Right atrium auricular region (tissue), 2 donors: ENCODE measurements around the gene RETSAT. TPM values are rescaled to one million over a fixed set of nuclear protein-coding genes. Genes with fewer than 3 reads are reported as not detected.
"Not testable (repeated sequence)": the region's sequence is repeated elsewhere in the genome, so short reads cannot be mapped to it uniquely, and the experiment has no call there.

Experiments used
- DNase-seq: peaks from one replicate; pipeline ENCODE4 v3.0.0-alpha.2; 2019; ENCODE audit warnings: low spot score
- H3K27ac ChIP-seq, 2 donors: fragments of 200-600 bp; sonication (generic); 1 replicate in 1 of 2; 2 replicates in 1 of 2; pipeline ENCODE4 v1.5.1; 2016 to 2019
- H3K27me3 ChIP-seq, 2 donors: fragments of 200-600 bp; sonication (generic); one replicate each; pipeline versions ENCODE4 v1.5.1 to v1.6.0; 2017 to 2019
- H3K36me3 ChIP-seq: fragments of 200-600 bp; sonication (generic); one replicate; pipeline ENCODE4 v1.5.1; 2016
- H3K4me1 ChIP-seq, 2 donors: fragments of 200-600 bp; sonication (generic); one replicate each; pipeline versions ENCODE4 v1.5.1 to v1.6.0; 2017 to 2019
- H3K4me3 ChIP-seq, 2 donors: fragments of 200-600 bp; sonication (generic); 1 replicate in 1 of 2; 2 replicates in 1 of 2; pipeline ENCODE4 v1.5.1; 2017 to 2019; ENCODE audit warnings: mild to moderate bottlenecking in 1 of 2, moderate library complexity in 1 of 2
- H3K9me3 ChIP-seq, 2 donors: fragments of 200-600 bp; sonication (generic); one replicate each; pipeline ENCODE4 v1.5.1; 2019
- total RNA-seq, 2 donors: library from RNA; depleted of rRNA; stranded (reverse); fragments of >200 nt; gene quantifications; one replicate each; pipeline ENCODE4 v1.1.0, GENCODE V29; 2016
- TF ChIP-seq, protein P1 (sequence below), 2 donors: fragments of 200-600 bp; sonication (generic); IDR thresholded peaks; one replicate each; pipeline ENCODE4 v1.5.1; 2019; ENCODE audit warnings: antibody characterized with exemption in 2 of 2

RETSAT gene
- total RNA-seq, 2 donors from 2014 or later, result 34.2 to 40.8 TPM

DNA sequence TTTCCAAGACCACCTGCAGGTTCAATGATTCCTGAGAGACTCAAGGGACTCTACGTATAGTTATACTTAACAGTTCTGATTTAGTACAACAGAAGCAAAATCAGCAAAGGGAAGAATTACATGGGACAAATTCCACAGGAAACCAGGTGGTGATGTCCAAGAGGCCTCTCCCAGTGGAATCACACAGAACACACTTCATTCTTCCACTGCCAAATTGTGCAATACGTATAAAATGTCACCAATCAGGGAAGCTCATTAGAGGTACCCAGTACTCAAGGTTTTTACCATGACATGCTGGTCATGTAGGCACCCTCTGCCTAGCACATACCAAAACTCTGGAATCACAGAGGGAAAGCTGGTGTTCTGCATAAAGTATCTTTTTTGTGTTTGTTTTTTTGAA, 33.4 kb upstream of the RETSAT start:
- H3K27me3 ChIP-seq, result no peaks in the 10 kb centered on the region
- TF ChIP-seq, protein P1, sequence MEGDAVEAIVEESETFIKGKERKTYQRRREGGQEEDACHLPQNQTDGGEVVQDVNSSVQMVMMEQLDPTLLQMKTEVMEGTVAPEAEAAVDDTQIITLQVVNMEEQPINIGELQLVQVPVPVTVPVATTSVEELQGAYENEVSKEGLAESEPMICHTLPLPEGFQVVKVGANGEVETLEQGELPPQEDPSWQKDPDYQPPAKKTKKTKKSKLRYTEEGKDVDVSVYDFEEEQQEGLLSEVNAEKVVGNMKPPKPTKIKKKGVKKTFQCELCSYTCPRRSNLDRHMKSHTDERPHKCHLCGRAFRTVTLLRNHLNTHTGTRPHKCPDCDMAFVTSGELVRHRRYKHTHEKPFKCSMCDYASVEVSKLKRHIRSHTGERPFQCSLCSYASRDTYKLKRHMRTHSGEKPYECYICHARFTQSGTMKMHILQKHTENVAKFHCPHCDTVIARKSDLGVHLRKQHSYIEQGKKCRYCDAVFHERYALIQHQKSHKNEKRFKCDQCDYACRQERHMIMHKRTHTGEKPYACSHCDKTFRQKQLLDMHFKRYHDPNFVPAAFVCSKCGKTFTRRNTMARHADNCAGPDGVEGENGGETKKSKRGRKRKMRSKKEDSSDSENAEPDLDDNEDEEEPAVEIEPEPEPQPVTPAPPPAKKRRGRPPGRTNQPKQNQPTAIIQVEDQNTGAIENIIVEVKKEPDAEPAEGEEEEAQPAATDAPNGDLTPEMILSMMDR (IDR thresholded peaks at IDR 0.05), result no peak
- DNase-seq, result no peak
- H3K36me3 ChIP-seq, result peaks cover 18% of the 10 kb centered on the region
- H3K9me3 ChIP-seq, result no peaks in the 10 kb centered on the region
- no peak overlapping the region for H3K27ac ChIP-seq
- H3K4me3 ChIP-seq, result no peak overlapping the region
- H3K4me1 ChIP-seq, result no peaks in the 10 kb centered on the region

DNA sequence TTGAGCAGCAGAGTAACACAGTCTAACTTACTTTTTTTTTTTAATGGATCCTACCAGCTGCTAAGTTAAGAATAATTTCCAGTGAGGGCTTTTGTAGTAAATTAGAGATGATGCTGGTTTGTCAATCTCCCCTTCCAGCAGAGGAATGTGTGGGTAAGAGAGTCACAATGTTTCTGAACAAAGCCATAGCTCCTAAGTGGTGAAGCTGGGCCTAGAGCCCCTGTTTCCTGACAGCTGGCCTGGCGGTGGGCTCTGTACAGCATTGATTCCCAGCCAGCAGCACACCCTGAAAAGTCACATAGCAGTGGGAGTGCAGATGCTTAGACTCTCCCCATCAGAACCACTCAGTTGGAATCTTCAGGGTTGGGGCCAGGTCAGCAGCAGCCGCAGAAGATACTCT, 31.4 kb upstream of the RETSAT start:
- DNase-seq, result no peak
- Histone ChIP-seq H3K4me3 (no peak overlapping the region), H3K4me1 (no peaks in the 10 kb centered on the region), H3K36me3 (peaks cover 13% of the 10 kb centered on the region), H3K9me3 (no peaks in the 10 kb centered on the region), H3K27me3 (no peaks in the 10 kb centered on the region), H3K27ac (no peak overlapping the region)
- TF ChIP-seq, protein P1 (IDR thresholded peaks at IDR 0.05), result no peak

DNA sequence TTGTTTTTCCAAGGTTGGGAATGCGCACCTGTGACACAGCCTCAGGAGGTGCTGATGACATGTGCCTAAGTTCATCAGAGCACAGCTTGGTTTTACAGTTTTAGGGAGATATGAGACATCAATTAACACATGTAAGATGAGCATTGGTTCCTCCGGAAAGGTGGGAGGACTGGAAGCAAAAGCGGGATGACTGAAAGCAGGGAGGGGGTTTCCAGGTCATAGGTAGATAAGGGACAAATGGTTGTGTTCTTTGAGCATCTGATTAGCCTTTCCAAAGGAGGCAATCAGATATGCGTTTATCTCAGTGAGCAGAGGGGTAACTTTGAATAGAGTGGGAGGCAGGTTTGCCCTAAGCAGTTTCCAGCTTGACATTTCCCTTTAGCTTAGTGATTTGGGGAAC, 29.5 kb upstream of the RETSAT start:
- no peak overlapping the region for H3K4me3 ChIP-seq
- H3K9me3 ChIP-seq, result no peaks in the 10 kb centered on the region
- no peak overlapping the region for H3K27ac ChIP-seq
- no peak for DNase-seq
- H3K4me1 ChIP-seq, result no peaks in the 10 kb centered on the region
- TF ChIP-seq, protein P1 (IDR thresholded peaks at IDR 0.05), result no peak
- peaks cover 6% of the 10 kb centered on the region for H3K36me3 ChIP-seq
- H3K27me3 ChIP-seq, result no peaks in the 10 kb centered on the region

DNA sequence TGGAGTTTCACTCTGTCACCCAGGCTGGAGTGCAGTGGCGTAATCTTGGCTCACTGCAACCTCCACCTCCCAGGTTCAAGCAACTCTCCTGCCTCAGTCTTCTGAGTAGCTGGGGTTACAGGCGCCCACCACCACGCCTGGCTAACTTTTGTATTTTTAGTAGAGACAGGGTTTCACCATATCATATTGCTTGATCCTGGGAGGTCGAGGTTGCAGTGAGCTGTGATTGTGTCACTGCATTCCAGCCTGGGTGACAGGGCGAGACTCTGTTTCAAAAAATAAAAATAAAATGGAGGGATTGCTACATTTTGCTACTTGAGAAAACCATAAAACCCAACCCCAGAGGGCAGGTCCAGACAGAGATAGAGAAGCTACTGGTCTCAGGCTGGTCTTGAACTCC, 28.8 kb upstream of the RETSAT start:
- H3K36me3 ChIP-seq, H3K9me3 ChIP-seq, H3K4me1 ChIP-seq, H3K27ac ChIP-seq, H3K4me3 ChIP-seq, DNase-seq, H3K27me3 ChIP-seq: not testable (repeated sequence)

DNA sequence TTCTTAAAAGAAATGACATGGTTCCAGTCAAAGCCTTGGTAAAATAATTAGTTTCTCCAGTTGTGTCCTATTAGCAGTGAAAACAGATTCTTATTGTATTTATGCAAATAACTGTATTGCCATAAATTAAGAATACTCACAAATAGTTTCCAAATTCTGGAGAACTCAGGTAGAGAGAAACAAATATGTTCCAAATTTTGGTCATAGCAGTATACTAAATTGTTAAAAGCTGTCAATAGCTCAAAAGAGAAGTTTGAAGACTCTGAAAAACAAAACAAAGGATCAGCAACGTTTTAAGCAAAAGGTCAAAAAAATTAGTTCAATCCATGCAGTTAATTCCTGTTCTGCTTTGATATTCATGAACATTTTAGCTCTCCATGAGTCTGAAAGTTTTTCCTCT, 25.7 kb upstream of the RETSAT start:
- no peak overlapping the region for H3K27ac ChIP-seq
- H3K9me3 ChIP-seq, result no peaks in the 10 kb centered on the region
- H3K36me3 ChIP-seq, result peaks cover 20% of the 10 kb centered on the region
- TF ChIP-seq, protein P1 (IDR thresholded peaks at IDR 0.05), result no peak
- H3K4me1 ChIP-seq, result no peaks in the 10 kb centered on the region
- H3K27me3 ChIP-seq, result no peaks in the 10 kb centered on the region
- H3K4me3 ChIP-seq, result no peak overlapping the region
- DNase-seq, result no peak

DNA sequence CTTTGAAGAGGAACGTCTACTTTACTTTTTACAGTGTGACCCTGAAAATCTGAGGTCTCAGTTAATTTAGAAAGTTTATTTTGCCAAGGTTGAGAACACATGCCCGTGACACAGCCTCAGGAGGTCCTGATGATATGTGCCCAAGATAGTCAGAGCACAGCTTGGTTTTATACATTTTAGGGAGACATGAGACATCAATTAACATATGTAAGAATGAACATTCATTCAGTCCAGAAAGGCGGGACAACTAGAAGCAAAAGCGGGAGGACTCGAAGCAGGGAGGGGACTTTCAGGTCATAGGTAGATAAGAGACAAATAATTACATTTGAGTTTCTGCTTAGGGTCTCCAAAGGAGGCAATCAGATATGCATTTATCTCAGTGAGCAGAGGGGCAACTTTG, 23.9 kb upstream of the RETSAT start:
- Histone ChIP-seq H3K4me1 (no peaks in the 10 kb centered on the region), H3K27me3 (no peaks in the 10 kb centered on the region), H3K27ac (no peak overlapping the region), H3K36me3 (peaks cover 23% of the 10 kb centered on the region), H3K4me3 (no peak overlapping the region), H3K9me3 (no peaks in the 10 kb centered on the region)
- no peak for DNase-seq
- TF ChIP-seq, protein P1 (IDR thresholded peaks at IDR 0.05), result no peak
